ENCODE results near the gene SSX3.
"Not testable (repeated sequence)": the region's sequence is repeated elsewhere in the genome, so short reads cannot be mapped to it uniquely, and the experiment has no call there.

DNA sequence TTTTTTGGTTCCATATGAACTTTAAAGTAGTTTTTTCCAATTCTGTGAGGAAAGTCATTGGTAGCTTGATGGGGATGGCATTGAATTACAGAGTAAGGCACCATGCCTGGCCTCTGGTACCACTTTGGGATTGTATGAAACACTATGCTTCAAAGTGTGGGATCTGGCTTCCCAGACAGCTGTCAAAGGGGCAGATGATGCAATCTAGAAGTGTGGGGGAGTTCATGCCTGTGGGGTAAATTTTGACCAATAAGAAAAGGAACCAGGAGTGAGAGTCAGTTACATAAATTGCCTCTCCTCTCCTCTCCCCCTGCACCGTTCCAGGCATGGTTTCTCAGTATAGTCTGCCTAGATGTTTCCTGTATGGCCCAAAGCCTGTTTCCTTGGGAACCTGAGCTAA lies 41.3 kb upstream of the SSX3 start:
- not testable (repeated sequence) for TF ChIP-seq RCOR1 (IDR thresholded peaks at IDR 0.05; ENCODE audit: borderline replicate concordance in 1 of 2, low read depth in 2 of 2, low read length in 2 of 2); ZNF584 (CRISPR knock-in tag; IDR thresholded peaks at IDR 0.05; ENCODE audit: low read depth); TCF3 (CRISPR knock-in tag; IDR thresholded peaks at IDR 0.05); ZNF282 (CRISPR knock-in tag; IDR thresholded peaks at IDR 0.05); MTA3 (IDR thresholded peaks at IDR 0.05; ENCODE audit: borderline replicate concordance); SREBF2 (CRISPR knock-in tag; IDR thresholded peaks at IDR 0.05)
- TF ChIP-seq, protein P1, sequence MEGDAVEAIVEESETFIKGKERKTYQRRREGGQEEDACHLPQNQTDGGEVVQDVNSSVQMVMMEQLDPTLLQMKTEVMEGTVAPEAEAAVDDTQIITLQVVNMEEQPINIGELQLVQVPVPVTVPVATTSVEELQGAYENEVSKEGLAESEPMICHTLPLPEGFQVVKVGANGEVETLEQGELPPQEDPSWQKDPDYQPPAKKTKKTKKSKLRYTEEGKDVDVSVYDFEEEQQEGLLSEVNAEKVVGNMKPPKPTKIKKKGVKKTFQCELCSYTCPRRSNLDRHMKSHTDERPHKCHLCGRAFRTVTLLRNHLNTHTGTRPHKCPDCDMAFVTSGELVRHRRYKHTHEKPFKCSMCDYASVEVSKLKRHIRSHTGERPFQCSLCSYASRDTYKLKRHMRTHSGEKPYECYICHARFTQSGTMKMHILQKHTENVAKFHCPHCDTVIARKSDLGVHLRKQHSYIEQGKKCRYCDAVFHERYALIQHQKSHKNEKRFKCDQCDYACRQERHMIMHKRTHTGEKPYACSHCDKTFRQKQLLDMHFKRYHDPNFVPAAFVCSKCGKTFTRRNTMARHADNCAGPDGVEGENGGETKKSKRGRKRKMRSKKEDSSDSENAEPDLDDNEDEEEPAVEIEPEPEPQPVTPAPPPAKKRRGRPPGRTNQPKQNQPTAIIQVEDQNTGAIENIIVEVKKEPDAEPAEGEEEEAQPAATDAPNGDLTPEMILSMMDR (IDR thresholded peaks at IDR 0.05 in 2 of 3, conservative IDR thresholded peaks at IDR 0.05 in 1 of 3; ENCODE audit: insufficient read depth in 2 of 3, low read depth in 1 of 3, low read length in 3 of 3) = not testable (repeated sequence)
- TF ChIP-seq, protein P2, sequence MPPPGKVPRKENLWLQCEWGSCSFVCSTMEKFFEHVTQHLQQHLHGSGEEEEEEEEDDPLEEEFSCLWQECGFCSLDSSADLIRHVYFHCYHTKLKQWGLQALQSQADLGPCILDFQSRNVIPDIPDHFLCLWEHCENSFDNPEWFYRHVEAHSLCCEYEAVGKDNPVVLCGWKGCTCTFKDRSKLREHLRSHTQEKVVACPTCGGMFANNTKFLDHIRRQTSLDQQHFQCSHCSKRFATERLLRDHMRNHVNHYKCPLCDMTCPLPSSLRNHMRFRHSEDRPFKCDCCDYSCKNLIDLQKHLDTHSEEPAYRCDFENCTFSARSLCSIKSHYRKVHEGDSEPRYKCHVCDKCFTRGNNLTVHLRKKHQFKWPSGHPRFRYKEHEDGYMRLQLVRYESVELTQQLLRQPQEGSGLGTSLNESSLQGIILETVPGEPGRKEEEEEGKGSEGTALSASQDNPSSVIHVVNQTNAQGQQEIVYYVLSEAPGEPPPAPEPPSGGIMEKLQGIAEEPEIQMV (tag; conservative IDR thresholded peaks at IDR 0.05; ENCODE audit: low read depth) = not testable (repeated sequence)
- TF ChIP-seq, protein P3, sequence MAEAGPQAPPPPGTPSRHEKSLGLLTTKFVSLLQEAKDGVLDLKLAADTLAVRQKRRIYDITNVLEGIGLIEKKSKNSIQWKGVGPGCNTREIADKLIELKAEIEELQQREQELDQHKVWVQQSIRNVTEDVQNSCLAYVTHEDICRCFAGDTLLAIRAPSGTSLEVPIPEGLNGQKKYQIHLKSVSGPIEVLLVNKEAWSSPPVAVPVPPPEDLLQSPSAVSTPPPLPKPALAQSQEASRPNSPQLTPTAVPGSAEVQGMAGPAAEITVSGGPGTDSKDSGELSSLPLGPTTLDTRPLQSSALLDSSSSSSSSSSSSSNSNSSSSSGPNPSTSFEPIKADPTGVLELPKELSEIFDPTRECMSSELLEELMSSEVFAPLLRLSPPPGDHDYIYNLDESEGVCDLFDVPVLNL (CRISPR knock-in tag; IDR thresholded peaks at IDR 0.05; ENCODE audit: low read depth) = not testable (repeated sequence)

All from K562 (cell line).